BLaER1 (cell line): ENCODE measurements around the gene NEAT1.
"Not testable (repeated sequence)": the region's sequence is repeated elsewhere in the genome, so short reads cannot be mapped to it uniquely, and the experiment has no call there.

Experiments
- H3K27ac ChIP-seq: shearing (Covaris generic); formaldehyde crosslinking; 2 replicates; pipeline ENCODE4 v1.8.1; 2022
- H3K27me3 ChIP-seq: shearing (Covaris generic); formaldehyde crosslinking; 2 replicates; pipeline ENCODE4 v1.8.1; 2022
- H3K36me3 ChIP-seq: shearing (Covaris generic); formaldehyde crosslinking; 2 replicates; pipeline ENCODE4 v1.8.1; 2022
- H3K4me1 ChIP-seq: shearing (Covaris generic); formaldehyde crosslinking; 2 replicates; pipeline ENCODE4 v1.8.1; 2022
- H3K4me2 ChIP-seq: shearing (Covaris generic); formaldehyde crosslinking; 2 replicates; pipeline ENCODE4 v1.8.1; 2022
- H3K4me3 ChIP-seq: shearing (Covaris generic); formaldehyde crosslinking; 2 replicates; pipeline ENCODE4 v1.8.1; 2022
- H3K9ac ChIP-seq: shearing (Covaris generic); formaldehyde crosslinking; 2 replicates; pipeline ENCODE4 v1.8.1; 2022
- H3K9me3 ChIP-seq: shearing (Covaris generic); formaldehyde crosslinking; 2 replicates; pipeline ENCODE4 v1.8.1; 2022
- H4K20me1 ChIP-seq: shearing (Covaris generic); formaldehyde crosslinking; 2 replicates; pipeline ENCODE4 v1.8.1; 2022
- Cebpa-rat ChIP-seq: shearing (Covaris generic); IDR thresholded peaks from 2 replicates; pipeline ENCODE4 v1.8.1; 2022

Gene NEAT1

DNA sequence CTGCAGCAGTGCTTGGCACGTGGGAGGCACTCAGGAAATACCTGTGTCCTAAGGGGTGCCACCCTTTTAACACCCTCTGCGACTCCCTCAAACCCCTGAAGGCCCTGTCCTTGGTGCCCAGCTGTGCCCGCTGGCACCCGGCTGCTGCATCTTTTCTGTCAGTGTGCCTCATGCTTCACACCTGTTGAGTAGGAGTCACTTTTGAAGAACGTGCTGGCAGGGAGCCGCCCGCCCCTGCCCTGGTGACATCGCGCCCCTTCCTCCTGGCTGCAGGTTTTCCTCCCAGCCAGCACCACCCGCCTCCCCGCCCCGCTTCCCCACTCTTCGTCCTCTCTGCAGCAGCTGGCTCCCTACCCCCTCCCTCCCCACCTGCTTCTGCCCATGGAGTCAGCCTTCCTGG, 18.4 kb upstream of the NEAT1 start:
- peak overlapping the region; percentile 81 for H3K9ac ChIP-seq
- peaks cover 62% of the 10 kb centered on the region for H3K36me3 ChIP-seq
- no peak for TF ChIP-seq Cebpa-rat
- peak overlapping the region; percentile 53 for H3K4me3 ChIP-seq
- peak overlapping the region; percentile 92 for H3K4me2 ChIP-seq
- no peaks in the 10 kb centered on the region for H3K9me3 ChIP-seq
- H3K4me1 ChIP-seq = peaks cover 91% of the 10 kb centered on the region
- H3K27me3 ChIP-seq = no peaks in the 10 kb centered on the region
- H4K20me1 ChIP-seq = no peaks in the 10 kb centered on the region
- peak overlapping the region; percentile 96 for H3K27ac ChIP-seq

DNA sequence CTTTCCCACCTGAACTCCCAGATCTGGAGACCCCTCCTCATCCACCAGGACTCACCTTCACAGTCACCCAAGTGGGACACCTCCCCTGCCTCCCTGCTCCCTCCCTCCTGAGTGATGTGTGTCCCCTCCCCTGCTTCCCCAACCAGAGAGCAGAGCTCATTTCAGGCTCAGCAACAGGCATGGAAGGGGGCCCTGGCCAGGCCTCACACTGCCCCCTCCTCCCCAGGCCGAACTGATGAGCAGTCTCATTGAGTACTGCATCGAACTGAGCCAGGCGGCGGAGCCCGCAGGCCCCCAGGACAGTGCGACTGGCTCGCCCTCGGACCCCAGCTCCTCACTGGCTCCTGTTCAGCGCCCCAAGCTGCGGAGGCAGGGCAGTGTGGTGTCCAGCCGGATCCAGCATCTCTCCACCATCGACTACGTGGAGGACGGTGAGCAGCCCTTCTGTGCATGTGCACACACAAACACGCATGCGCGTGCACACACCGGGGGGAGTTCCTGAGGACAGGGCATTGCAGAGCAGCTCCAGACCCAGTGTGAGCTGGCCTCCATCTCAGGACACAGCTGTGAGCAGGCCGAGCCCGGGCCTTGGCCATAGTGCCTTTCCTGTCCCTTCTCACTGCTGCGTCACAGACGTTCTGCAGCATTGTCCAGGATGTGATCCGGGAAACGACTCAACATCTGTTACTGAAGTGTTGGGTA, 17.8 kb upstream of the NEAT1 start:
- H3K27me3 ChIP-seq = no peaks in the 10 kb centered on the region
- no peaks in the 10 kb centered on the region for H4K20me1 ChIP-seq
- no peaks in the 10 kb centered on the region for H3K9me3 ChIP-seq
- H3K4me1 ChIP-seq = peaks cover 97% of the 10 kb centered on the region
- H3K27ac ChIP-seq = peak overlapping the region; percentile 96
- peak overlapping the region; percentile 92 for H3K4me2 ChIP-seq
- peaks cover 62% of the 10 kb centered on the region for H3K36me3 ChIP-seq
- peak overlapping the region; percentile 81 for H3K9ac ChIP-seq
- H3K4me3 ChIP-seq = peak overlapping the region; percentile 53; the same call in 1 of the 2 replicates
- TF ChIP-seq Cebpa-rat = no peak

DNA sequence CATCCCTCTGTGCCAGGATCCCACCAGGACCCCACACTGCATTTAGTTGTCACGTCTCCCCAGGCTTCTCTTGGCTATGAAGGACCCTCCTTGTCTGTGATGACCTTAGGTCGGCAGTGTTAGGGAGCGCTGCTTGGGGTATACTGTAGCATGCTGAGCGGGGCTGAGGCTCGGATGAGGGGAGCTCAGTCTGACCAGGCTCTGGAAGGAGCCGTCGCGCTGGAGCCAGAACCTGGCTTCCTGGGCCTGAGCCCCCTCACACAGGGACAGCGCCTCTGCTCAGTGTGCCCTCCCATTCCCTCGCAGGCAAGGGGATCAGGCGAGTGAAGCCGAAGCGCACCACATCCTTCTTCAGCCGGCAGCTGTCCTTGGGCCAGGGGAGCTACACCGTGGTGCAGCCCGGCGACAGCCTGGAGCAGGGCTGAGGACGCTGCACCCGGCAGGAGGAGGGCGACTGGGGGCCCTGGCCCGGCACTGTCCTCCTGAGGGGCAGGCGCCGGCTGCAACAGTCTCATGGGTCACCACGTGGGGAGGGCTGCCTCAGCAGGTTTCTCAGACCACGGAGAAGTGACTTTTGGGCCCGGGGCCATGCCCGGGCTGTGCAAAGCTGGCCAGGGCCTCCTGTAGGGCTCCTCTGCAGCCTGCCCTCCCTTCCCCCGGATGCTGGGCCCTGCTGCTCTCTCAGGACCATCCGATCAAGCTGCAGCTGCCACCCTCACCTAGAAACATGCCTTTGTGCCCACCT, 11.5 kb upstream of the NEAT1 start:
- Histone ChIP-seq H4K20me1 (no peaks in the 10 kb centered on the region), H3K9me3 (no peaks in the 10 kb centered on the region), H3K27ac (peak overlapping the region; percentile 85), H3K4me3 (no peak overlapping the region), H3K27me3 (no peaks in the 10 kb centered on the region), H3K9ac (peak overlapping the region; percentile 73), H3K36me3 (peaks cover 70% of the 10 kb centered on the region), H3K4me1 (peaks cover 90% of the 10 kb centered on the region), H3K4me2 (peak overlapping the region; percentile 82)
- TF ChIP-seq Cebpa-rat = no peak

DNA sequence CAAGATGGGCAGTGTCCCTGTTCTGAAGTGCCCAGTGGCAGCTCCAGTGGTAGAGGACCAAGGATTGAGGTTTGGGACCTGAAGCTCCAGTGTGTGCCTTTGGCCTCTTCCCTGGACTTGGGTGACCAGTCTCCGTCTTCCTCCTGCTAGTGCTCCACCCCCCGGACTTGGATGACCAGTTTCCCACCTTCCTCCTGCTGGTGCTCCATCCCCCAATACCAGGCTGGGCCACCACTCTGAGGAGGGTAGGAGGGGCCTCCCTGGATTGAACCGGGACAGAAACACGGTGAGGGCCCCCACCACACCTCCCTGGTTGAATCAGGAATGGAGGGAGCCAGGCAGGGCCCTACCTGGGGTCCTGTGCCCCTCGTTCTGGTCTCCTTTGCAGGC, 10.9 kb upstream of the NEAT1 start:
- H3K4me3 ChIP-seq = no peak overlapping the region
- H3K9me3 ChIP-seq = no peaks in the 10 kb centered on the region
- peaks cover 90% of the 10 kb centered on the region for H3K4me1 ChIP-seq
- H3K27ac ChIP-seq = peak overlapping the region; percentile 85
- peak overlapping the region; percentile 82 for H3K4me2 ChIP-seq
- H3K27me3 ChIP-seq = no peaks in the 10 kb centered on the region
- H4K20me1 ChIP-seq = no peaks in the 10 kb centered on the region
- peak overlapping the region; percentile 73 for H3K9ac ChIP-seq
- peaks cover 64% of the 10 kb centered on the region for H3K36me3 ChIP-seq
- no peak for TF ChIP-seq Cebpa-rat

DNA sequence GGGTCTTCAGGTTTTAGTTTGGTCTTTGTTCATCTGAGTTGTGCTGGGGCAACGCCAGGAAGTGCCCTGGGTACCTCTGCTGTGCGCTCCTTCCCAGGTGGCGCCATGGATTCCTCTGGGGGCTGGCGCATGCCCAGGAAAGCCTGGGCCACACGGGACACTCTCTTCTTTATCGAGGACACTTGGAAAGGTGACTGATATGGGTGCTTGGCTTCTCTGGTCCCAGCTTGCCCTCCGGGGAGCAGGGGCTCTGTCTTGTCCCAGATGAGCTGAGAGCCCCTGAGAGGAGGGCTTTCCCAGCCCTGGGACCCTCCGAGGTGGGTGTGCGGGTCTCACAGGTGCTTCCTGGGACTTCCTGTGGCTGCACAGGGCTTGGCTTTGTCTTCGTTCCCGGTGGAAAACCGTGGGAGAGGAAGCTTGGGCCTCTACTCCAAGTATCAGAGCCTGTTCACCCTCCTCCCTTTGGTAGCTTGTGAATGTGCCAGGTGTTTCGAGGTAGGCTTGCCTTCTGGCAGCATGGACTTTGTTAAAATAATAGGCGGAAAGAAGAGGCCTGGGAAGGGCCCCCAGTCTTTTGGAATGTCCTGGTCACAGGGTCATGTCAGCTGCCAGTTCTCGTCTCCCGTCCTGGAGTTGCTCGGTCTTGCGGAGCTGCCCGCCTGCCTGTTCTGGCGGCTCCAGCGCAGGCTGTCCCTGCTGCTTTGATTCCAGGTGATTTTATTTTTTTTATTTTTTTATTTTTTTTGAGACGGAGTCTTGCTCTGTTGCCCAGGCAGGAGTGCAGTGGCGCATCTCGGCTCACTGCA, 10.1 kb upstream of the NEAT1 start:
- H3K27ac ChIP-seq = peak overlapping the region; percentile 85
- peak overlapping the region; percentile 73 for H3K9ac ChIP-seq
- peak overlapping the region; percentile 82 for H3K4me2 ChIP-seq
- no peak overlapping the region for H3K4me3 ChIP-seq
- H3K27me3 ChIP-seq = no peaks in the 10 kb centered on the region
- no peaks in the 10 kb centered on the region for H3K9me3 ChIP-seq
- peaks cover 57% of the 10 kb centered on the region for H3K36me3 ChIP-seq
- H4K20me1 ChIP-seq = no peaks in the 10 kb centered on the region
- peaks cover 90% of the 10 kb centered on the region for H3K4me1 ChIP-seq
- TF ChIP-seq Cebpa-rat = no peak

DNA sequence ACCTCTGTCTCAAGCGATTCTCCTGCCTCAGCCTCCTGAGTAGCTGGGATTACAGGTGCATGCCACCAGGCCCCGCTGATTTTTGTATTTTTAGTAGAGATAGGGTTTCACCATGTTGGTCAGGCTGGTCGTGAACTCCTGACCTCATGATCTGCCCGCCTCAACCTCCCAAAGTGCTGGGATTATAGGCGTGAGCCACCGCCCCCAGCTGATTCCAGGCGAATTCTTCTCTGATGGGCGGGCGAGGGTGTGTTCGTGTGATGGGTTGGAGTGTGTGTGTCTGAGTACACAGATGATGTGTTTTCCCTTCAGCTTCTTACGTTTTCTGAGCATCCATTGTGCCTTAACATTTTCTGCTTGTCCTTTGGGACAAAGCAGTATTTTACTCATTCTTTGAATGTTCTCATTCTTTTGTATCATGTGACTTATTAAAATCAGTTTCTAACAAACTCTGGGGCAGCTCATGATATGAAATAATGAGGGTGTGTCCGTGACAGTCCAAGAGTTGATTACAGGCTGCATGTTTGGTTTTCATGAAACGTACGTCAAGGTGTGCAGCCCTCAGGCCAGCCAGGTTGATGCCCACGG, 9.4 kb upstream of the NEAT1 start:
- H3K27me3 ChIP-seq, H3K9me3 ChIP-seq, H3K4me3 ChIP-seq, H4K20me1 ChIP-seq: not testable (repeated sequence)
- H3K36me3 ChIP-seq = peaks cover 57% of the 10 kb centered on the region
- peaks cover 91% of the 10 kb centered on the region for H3K4me1 ChIP-seq
- 0 out of 2 replicates have a peak overlapping the region, but pooled peaks have one; percentile 73 for H3K9ac ChIP-seq
- H3K4me2 ChIP-seq = peak overlapping the region; percentile 82
- H3K27ac ChIP-seq = peak overlapping the region; percentile 85

DNA sequence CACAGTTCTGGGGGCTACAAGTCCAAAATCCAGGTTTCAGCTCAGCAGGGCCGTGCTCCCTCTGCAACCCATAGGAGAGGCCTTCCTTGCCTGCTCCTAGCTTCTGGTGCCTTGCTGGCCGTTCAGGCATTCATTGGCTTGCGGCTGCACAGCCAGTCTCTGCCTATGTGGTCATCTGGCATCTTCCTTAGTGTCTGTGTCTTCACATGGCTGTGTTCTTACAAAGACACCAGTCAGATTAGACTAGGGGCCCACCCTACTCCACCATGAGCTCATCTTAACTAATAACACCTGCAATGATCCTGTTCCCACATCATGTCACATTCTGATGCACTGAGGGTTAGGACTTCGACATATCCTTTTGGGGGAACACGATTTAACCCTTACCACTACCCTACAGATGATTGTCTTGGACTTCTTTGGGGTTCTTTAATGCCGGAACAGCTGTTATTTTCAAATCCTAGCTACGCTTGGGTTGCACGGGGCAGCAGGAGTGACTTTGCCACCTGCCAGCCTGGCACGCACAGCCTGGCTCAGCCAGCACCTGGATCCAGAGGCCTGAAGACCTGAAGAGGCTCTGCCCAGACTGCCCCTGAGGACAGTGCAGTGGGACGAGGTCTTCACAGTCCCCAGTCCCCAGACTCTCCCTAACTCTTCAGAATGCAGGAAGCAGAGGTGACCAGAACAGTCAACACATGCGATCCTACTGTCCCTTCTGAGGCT, 7.7 kb upstream of the NEAT1 start:
- no peaks in the 10 kb centered on the region for H4K20me1 ChIP-seq
- H3K36me3 ChIP-seq = peaks cover 40% of the 10 kb centered on the region
- no peak overlapping the region for H3K4me3 ChIP-seq
- no peaks in the 10 kb centered on the region for H3K27me3 ChIP-seq
- peak overlapping the region; percentile 94 for H3K4me2 ChIP-seq
- H3K9ac ChIP-seq = peak overlapping the region; percentile 99; the same call in 1 of the 2 replicates
- H3K9me3 ChIP-seq = no peaks in the 10 kb centered on the region
- H3K27ac ChIP-seq = peak overlapping the region; percentile 99
- peaks cover 88% of the 10 kb centered on the region for H3K4me1 ChIP-seq
- TF ChIP-seq Cebpa-rat = no peak

DNA sequence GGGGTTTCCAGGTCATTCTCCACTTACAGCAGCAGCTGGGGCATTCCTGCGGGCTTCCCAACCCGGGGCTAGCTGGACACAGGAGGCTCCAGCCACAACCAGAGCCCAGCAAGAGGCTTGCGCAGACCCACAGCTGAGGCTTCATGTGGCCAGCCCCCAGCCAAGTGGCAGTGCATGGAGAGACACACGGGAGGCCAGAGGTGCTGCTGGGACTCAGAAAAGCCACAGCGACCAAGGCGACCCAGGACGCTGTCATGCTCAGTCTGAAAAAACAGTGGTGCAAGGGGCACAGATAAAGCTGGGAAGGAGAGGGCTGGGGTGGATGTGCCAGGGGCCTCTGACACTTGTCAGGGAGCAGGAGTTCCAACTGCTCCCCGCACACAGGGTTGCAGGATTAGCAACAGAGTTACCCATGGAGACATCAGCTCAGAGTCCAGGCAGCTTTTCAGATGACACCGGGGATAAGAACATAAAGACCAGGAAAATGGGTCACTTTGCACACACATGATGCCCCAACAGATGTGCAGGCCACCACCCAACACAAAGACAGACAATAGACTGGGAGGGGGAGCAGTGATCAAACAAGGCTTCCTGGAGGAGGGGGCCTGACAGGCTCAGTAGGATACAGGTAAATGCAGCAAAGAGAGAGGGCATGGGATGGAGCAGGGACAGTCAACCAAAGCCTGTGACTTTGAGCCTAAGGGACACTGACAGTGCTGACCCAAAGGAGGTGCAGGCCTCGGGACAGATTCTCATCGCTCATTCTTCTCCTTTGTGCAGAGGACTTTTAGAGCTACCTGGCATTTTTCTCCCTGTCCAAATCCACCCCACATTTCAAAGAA, 6.9 kb upstream of the NEAT1 start:
- H4K20me1 ChIP-seq = no peaks in the 10 kb centered on the region
- H3K27me3 ChIP-seq = no peaks in the 10 kb centered on the region
- H3K9ac ChIP-seq = peak overlapping the region; percentile 99
- H3K36me3 ChIP-seq = peaks cover 36% of the 10 kb centered on the region
- peak overlapping the region; percentile 90 for H3K4me3 ChIP-seq
- no peaks in the 10 kb centered on the region for H3K9me3 ChIP-seq
- peak overlapping the region; percentile 94 for H3K4me2 ChIP-seq
- peaks cover 93% of the 10 kb centered on the region for H3K4me1 ChIP-seq
- H3K27ac ChIP-seq = peak overlapping the region; percentile 99
- TF ChIP-seq Cebpa-rat = no peak
